Right lobe of liver (tissue), 4 donors: ENCODE results near the gene GAREM1.
"Not testable (repeated sequence)": the region's sequence is repeated elsewhere in the genome, so short reads cannot be mapped to it uniquely, and the experiment has no call there.

Source experiments
- POLR2A ChIP-seq: fragments of 450-650 bp; IDR thresholded peaks from one replicate; pipeline ENCODE4 v1.6.1; 2017; ENCODE audit warnings: antibody characterized with exemption, mild to moderate bottlenecking
- TF ChIP-seq, protein P1 (sequence below), 4 donors: fragments of 200-600 bp in 3 of 4; fragments of 450-650 bp in 1 of 4; IDR thresholded peaks; one replicate each; pipeline versions ENCODE4 v1.5.1 to v1.8.0; 2016 to 2022; ENCODE audit warnings: antibody characterized with exemption in 4 of 4, mild to moderate bottlenecking in 2 of 4
- donor health status: DM: no; HTN: no; CAD: no.
- donor health status: DM: no; HTN: no; CAD: no.
- donor health status: DM: no; HTN: yes; CAD: no.

GRCh38 chr18:32233348-32233747 is 237.3 kb downstream of the GAREM1 start:
- TF ChIP-seq, protein P1, sequence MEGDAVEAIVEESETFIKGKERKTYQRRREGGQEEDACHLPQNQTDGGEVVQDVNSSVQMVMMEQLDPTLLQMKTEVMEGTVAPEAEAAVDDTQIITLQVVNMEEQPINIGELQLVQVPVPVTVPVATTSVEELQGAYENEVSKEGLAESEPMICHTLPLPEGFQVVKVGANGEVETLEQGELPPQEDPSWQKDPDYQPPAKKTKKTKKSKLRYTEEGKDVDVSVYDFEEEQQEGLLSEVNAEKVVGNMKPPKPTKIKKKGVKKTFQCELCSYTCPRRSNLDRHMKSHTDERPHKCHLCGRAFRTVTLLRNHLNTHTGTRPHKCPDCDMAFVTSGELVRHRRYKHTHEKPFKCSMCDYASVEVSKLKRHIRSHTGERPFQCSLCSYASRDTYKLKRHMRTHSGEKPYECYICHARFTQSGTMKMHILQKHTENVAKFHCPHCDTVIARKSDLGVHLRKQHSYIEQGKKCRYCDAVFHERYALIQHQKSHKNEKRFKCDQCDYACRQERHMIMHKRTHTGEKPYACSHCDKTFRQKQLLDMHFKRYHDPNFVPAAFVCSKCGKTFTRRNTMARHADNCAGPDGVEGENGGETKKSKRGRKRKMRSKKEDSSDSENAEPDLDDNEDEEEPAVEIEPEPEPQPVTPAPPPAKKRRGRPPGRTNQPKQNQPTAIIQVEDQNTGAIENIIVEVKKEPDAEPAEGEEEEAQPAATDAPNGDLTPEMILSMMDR (IDR thresholded peaks at IDR 0.05), result not testable (repeated sequence)
- TF ChIP-seq POLR2A, result not testable (repeated sequence)
